Transverse colon (tissue), 4 donors: Measurements from ENCODE around the gene RIPOR1. TPM values are rescaled to one million over a fixed set of nuclear protein-coding genes. Genes with fewer than 3 reads are reported as not detected.

Source experiments
- DNase-seq: peaks from one replicate; pipeline ENCODE4 v3.0.0-alpha.2; 2019
- H3K27ac ChIP-seq, 4 donors: fragments of 200-600 bp; sonication (generic); 2 replicates each; pipeline ENCODE4 v1.5.1; 2016 to 2018; ENCODE audit warnings: inconsistent platforms in 4 of 4
- H3K27me3 ChIP-seq: fragments of 200-600 bp; sonication (generic); 2 replicates; pipeline ENCODE4 v1.5.1; 2017; ENCODE audit warnings: inconsistent platforms
- H3K36me3 ChIP-seq, 4 donors: fragments of 200-600 bp; sonication (generic); 2 replicates each; pipeline ENCODE4 v1.5.1; 2017 to 2019; ENCODE audit warnings: inconsistent platforms in 4 of 4
- H3K4me1 ChIP-seq, 4 donors: fragments of 200-600 bp; sonication (generic); 2 replicates each; pipeline ENCODE4 v1.5.1; 2017 to 2020; ENCODE audit warnings: inconsistent platforms in 4 of 4
- H3K4me3 ChIP-seq, 4 donors: fragments of 200-600 bp; sonication (generic); 1 replicate in 1 of 4; 2 replicates in 3 of 4; pipeline versions ENCODE4 v1.5.1 to v1.6.1; 2017 to 2019; ENCODE audit warnings: inconsistent platforms in 4 of 4
- H3K9me3 ChIP-seq, 2 donors: fragments of 200-600 bp; sonication (generic); 2 replicates each; pipeline ENCODE4 v1.5.1; 2017 to 2019; ENCODE audit warnings: inconsistent platforms in 2 of 2
- EP300 ChIP-seq: sonication (generic); formaldehyde crosslinking; IDR thresholded peaks from one replicate; pipeline ENCODE4 v1.6.1; 2017; ENCODE audit warnings: antibody characterized with exemption, low read depth
- POLR2A ChIP-seq: fragments of 450-650 bp; IDR thresholded peaks from one replicate; pipeline ENCODE4 v1.6.1; 2016; ENCODE audit warnings: antibody characterized with exemption, mild to moderate bottlenecking, moderate library complexity
- POLR2AphosphoS5 ChIP-seq, 3 donors: sonication (generic); formaldehyde crosslinking; IDR thresholded peaks; one replicate each; pipeline ENCODE4 v1.6.1; 2016; ENCODE audit warnings: antibody characterized with exemption in 3 of 3
- WGBS, 2 donors: methylation state at CpG; one replicate each; pipeline ENCODE4 v1.1.5; 2018; ENCODE audit warnings: low coverage in 1 of 2; 5-methylcytosine and 5-hydroxymethylcytosine counted together
- in situ Hi-C, 4 donors: fragments of 200-750 bp; cut with MboI; loops; one replicate each; pipeline versions ENCODE4 v1.15.0 to v1.15.1; 2017; ENCODE audit warnings: low sequenced_read_pairs in 3 of 4, low pct_ligation_motif_present in 1 of 4, low pct_unique_long_range_greater_than_20kb in 1 of 4
- intact Hi-C: fragments of 100-400 bp; cut with DNase I; formaldehyde crosslinking; loops from one replicate; pipeline ENCODE4 v1.15.1; 2023; ENCODE audit warnings: low total_unique reads
- total RNA-seq, 4 donors: library from RNA; depleted of rRNA; stranded (reverse); fragments of >200 nt; gene quantifications; one replicate each; pipeline ENCODE4 v1.1.0, GENCODE V29; 2016
- TF ChIP-seq, protein P1 (sequence below), 5 experiments: fragments of 200-600 bp in 3 of 5; fragments of 450-650 bp in 2 of 5; sonication (generic) in 3 of 5; IDR thresholded peaks; 1 replicate in 2 of 5; 2 replicates in 3 of 5; pipeline ENCODE4 v1.5.1; 2016 to 2017; ENCODE audit warnings: antibody characterized with exemption in 5 of 5, inconsistent platforms in 3 of 5, mild to moderate bottlenecking in 2 of 5, moderate library complexity in 1 of 5

The RIPOR1 gene
- total RNA-seq, 4 donors from 2014 or later = 11.2 to 141 (median 24.1) TPM

DNA sequence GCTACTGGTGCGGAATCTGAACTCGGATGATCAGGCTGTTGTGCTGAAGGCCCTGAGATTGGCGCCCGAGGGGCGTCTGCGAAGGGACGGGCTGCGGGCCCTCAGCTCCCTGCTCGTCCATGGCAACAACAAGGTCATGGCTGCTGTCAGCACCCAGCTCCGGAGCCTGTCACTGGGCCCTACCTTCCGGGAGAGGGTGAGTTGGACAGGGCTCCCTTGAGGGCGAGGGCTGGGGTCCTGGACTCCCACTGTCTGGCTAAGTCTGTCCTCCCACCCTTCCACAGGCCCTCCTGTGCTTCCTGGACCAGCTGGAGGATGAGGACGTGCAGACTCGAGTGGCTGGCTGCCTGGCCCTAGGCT, 17.0 kb downstream of the RIPOR1 start:
- Histone ChIP-seq H3K27ac (no peak overlapping the region), H3K27me3 (no peaks in the 10 kb centered on the region), H3K36me3 (no peaks in the 10 kb centered on the region), H3K9me3 (no peaks in the 10 kb centered on the region), H3K4me1 (peaks cover 13 to 22% (median 18%) of the 10 kb centered on the region in 4 donors), H3K4me3 (no peak overlapping the region)
- 94% methylated on average over 13 of the region's 14 CpGs; no CpG with 5 or more reads in 1 of the 2 donors for WGBS, 2 donors
- intact Hi-C loops (loop anchor here (5.0 kb wide), 1 partner anchor 97 kb away; no protein-coding TSS in a partner anchor), in situ Hi-C loops (no loop called here)
- TF ChIP-seq, protein P1, sequence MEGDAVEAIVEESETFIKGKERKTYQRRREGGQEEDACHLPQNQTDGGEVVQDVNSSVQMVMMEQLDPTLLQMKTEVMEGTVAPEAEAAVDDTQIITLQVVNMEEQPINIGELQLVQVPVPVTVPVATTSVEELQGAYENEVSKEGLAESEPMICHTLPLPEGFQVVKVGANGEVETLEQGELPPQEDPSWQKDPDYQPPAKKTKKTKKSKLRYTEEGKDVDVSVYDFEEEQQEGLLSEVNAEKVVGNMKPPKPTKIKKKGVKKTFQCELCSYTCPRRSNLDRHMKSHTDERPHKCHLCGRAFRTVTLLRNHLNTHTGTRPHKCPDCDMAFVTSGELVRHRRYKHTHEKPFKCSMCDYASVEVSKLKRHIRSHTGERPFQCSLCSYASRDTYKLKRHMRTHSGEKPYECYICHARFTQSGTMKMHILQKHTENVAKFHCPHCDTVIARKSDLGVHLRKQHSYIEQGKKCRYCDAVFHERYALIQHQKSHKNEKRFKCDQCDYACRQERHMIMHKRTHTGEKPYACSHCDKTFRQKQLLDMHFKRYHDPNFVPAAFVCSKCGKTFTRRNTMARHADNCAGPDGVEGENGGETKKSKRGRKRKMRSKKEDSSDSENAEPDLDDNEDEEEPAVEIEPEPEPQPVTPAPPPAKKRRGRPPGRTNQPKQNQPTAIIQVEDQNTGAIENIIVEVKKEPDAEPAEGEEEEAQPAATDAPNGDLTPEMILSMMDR (IDR thresholded peaks at IDR 0.05) = no peak
- no peak for TF ChIP-seq EP300
- TF ChIP-seq POLR2A = no peak
- TF ChIP-seq POLR2AphosphoS5 (IDR thresholded peaks at IDR 0.05) = no peak
- no peak for DNase-seq

DNA sequence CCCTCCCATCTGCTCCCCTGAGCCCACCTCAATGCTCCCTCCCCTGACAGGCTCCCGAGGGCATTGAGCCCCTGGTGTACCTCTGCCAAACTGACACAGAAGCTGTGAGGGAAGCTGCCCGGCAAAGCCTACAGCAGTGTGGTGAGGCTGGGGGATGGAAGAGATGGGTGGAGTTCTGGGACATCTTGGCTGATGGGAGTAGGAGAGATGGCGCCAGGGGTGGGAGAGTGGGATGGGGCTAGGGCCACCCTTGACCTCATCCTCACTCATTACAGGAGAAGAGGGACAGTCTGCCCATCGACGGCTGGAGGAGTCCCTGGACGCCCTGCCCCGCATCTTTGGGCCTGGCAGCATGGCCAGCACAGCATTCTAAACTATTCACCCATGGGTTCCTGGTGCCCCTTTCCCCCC, 17.5 kb downstream of the RIPOR1 start:
- intact Hi-C loops = loop anchor here (5.0 kb wide), 1 partner anchor 96 kb away; no protein-coding TSS in a partner anchor
- peaks cover 13 to 22% (median 18%) of the 10 kb centered on the region in 4 donors for H3K4me1 ChIP-seq

DNA sequence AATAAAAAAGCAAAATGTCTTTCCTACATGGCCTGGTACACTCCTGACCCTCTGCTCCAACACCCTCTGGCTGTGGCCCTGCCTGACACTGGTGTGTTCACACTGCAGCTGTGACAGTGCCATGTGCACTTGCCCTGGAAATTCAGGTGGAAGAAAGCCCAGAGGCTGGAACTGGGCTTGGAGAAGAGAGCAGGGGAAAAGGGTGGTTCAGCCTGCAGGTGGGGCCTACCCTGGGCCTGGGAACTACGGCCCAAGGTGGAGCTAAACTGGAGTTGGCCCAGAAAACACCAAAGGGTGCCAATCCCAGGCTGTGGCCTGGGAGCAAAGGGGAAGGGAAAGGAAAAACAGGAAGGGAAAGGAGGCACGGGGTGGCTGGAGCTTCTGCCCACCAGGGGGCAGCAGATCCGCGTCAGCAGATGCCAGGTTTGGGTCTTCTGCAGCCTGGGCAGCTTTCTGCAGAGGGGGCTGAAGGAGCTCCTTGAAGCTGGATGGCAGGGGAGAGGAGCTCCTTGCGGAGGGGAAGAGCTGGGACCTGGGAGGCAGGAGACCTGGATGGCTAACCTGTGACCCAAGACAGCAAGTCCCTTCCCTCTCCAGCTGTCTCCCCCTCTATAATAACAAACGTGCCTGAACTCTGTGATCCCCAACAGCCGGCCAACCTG, 18.3 kb downstream of the RIPOR1 start:
- Histone ChIP-seq H3K27ac (peak overlapping the region; percentile 39 to 78 (median 63)), H3K36me3 (no peaks in the 10 kb centered on the region), H3K27me3 (no peaks in the 10 kb centered on the region), H3K9me3 (no peaks in the 10 kb centered on the region), H3K4me3 (no peak overlapping the region), H3K4me1 (peaks cover 13 to 22% (median 18%) of the 10 kb centered on the region in 4 donors)
- TF ChIP-seq EP300 (no peak), POLR2AphosphoS5 (IDR thresholded peaks at IDR 0.05) (peak in 1 of 3 donors; percentile 42), POLR2A (no peak)
- TF ChIP-seq, protein P1 (IDR thresholded peaks at IDR 0.05) = peak; percentile 96 to 98 (median 96)
- 5 to 12% methylated on average over 4 to 7 of the region's 7 CpGs for WGBS, 2 donors
- DNase-seq = peak; percentile 90
- intact Hi-C loops (loop anchor here (5.0 kb wide), 1 partner anchor 95 kb away; no protein-coding TSS in a partner anchor), in situ Hi-C loops (no loop called here)

More for the DNA sequence above, 17.5 kb downstream of the RIPOR1 start:
- Histone ChIP-seq H3K27ac (peak overlapping the region; percentile 39 to 78 (median 63)), H3K9me3 (no peaks in the 10 kb centered on the region), H3K36me3 (no peaks in the 10 kb centered on the region), H3K4me3 (no peak overlapping the region), H3K27me3 (no peaks in the 10 kb centered on the region)
- TF ChIP-seq EP300 = no peak
- TF ChIP-seq POLR2A = no peak
- TF ChIP-seq POLR2AphosphoS5 (IDR thresholded peaks at IDR 0.05) = no peak
- TF ChIP-seq, protein P1 (IDR thresholded peaks at IDR 0.05) = no peak
- DNase-seq = no peak
- in situ Hi-C loops = no loop called here
- WGBS, 2 donors = 83% methylated on average over 7 of the region's 7 CpGs; no CpG with 5 or more reads in 1 of the 2 donors

DNA sequence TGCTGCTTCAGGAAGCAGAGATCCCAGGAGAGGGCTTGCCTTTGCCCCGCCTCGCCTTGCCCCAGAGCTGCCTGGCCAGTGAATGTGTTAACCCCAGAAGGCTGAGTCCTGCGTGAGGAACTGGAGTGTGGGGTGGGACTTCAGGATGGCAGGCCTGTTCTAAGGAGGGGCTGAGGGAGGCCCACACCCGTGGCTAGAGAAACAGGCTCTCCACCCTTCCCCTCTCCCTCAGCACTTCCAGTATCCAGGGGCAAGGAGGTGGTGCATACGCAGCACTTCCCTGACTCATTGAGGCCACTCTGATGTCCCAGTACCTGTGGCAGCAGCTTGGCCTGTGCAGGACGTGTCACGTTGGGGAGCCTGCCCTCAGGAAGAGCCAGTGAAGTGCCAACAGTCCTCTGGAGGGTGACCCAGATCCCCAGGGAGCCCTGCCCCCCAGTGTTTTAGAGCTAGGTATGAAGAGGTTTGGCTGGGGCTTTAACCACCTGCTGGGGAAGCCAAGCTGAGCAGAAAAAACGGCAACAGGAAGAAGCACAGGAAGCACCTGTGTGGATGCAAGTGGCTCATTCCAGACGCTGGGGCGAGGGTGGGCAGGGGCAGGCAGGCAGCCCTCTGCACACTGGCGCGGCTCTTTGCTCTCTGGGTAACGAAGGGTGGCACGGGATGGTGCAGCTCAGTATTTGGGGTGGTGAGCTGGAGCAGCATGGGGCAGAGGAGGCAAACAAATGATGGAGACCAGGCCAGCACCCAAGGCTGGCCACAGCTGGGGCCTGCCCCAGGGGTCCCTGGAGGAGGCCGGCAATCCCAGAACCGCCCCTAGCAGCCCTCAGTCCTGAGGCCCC, 19.0 kb downstream of the RIPOR1 start:
- no peaks in the 10 kb centered on the region for H3K27me3 ChIP-seq
- H3K27ac ChIP-seq = peak overlapping the region; percentile 39 to 78 (median 63)
- TF ChIP-seq POLR2AphosphoS5 (IDR thresholded peaks at IDR 0.05) = peak in 1 of 3 donors; percentile 20
- TF ChIP-seq, protein P1 (IDR thresholded peaks at IDR 0.05) = no peak
- H3K4me1 ChIP-seq = peaks cover 13 to 23% (median 21%) of the 10 kb centered on the region in 4 donors
- no peaks in the 10 kb centered on the region for H3K9me3 ChIP-seq
- intact Hi-C loops (loop anchor here (5.0 kb wide), 1 partner anchor 95 kb away; no protein-coding TSS in a partner anchor), in situ Hi-C loops (no loop called here)
- 50% methylated on average over 16 of the region's 16 CpGs; no CpG with 5 or more reads in 1 of the 2 donors for WGBS, 2 donors
- peak; percentile 60 for DNase-seq
- no peak overlapping the region for H3K4me3 ChIP-seq
- H3K36me3 ChIP-seq = no peaks in the 10 kb centered on the region
